ENCODE results near the gene BAK1. TPM values are rescaled to one million over a fixed set of nuclear protein-coding genes. Genes with fewer than 3 reads are reported as not detected.

BAK1 gene
- total RNA-seq, 1 donor from 2014 or later = 19.2 TPM

DNA sequence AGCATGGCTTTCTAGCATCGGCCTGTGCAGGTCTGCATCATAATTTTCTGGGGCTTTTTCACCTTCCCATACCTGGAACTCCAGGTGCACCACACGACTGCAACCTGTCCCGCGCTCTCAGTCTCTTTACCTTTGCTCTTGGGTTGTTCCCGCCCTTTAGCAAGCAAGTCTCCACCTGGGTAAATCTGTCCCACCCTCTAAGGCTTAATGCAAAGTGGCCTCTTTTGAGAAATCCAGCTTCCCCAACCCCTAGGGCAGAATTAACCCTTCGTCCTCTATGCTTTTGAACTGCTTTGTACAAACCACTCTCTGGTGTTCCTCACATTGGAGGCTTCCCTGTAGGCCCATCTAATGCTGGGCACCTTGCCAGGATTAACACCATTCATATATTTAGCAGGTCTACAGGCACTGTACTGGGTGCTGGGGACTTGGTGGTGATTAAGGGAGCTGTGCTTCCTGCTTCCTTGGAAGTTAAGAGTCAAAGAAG lies 43.9 kb upstream of the BAK1 start:
- H3K27me3 ChIP-seq = no peaks in the 10 kb centered on the region
- no peak overlapping the region for H3K4me3 ChIP-seq
- no peaks in the 10 kb centered on the region for H3K9me3 ChIP-seq
- no peaks in the 10 kb centered on the region for H3K36me3 ChIP-seq
- H3K27ac ChIP-seq = no peak overlapping the region
- intact Hi-C loops (cut with DNase I) = loop anchor here (5.0 kb wide), 1 partner anchor 37 kb away; no protein-coding TSS in a partner anchor
- no peak for TF ChIP-seq POLR2AphosphoS5 (IDR thresholded peaks at IDR 0.05; ENCODE audit: insufficient read depth in 1 of 2, low read depth in 1 of 2)
- TF ChIP-seq POLR2A (IDR thresholded peaks at IDR 0.05) = no peak
- TF ChIP-seq, protein P1, sequence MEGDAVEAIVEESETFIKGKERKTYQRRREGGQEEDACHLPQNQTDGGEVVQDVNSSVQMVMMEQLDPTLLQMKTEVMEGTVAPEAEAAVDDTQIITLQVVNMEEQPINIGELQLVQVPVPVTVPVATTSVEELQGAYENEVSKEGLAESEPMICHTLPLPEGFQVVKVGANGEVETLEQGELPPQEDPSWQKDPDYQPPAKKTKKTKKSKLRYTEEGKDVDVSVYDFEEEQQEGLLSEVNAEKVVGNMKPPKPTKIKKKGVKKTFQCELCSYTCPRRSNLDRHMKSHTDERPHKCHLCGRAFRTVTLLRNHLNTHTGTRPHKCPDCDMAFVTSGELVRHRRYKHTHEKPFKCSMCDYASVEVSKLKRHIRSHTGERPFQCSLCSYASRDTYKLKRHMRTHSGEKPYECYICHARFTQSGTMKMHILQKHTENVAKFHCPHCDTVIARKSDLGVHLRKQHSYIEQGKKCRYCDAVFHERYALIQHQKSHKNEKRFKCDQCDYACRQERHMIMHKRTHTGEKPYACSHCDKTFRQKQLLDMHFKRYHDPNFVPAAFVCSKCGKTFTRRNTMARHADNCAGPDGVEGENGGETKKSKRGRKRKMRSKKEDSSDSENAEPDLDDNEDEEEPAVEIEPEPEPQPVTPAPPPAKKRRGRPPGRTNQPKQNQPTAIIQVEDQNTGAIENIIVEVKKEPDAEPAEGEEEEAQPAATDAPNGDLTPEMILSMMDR (IDR thresholded peaks at IDR 0.05) = no peak
- peaks cover 66% of the 10 kb centered on the region for H3K4me1 ChIP-seq
- DNase-seq (ENCODE audit: extremely low spot score in 2 of 2) = peak in 1 of 2 donors; percentile 85

DNA sequence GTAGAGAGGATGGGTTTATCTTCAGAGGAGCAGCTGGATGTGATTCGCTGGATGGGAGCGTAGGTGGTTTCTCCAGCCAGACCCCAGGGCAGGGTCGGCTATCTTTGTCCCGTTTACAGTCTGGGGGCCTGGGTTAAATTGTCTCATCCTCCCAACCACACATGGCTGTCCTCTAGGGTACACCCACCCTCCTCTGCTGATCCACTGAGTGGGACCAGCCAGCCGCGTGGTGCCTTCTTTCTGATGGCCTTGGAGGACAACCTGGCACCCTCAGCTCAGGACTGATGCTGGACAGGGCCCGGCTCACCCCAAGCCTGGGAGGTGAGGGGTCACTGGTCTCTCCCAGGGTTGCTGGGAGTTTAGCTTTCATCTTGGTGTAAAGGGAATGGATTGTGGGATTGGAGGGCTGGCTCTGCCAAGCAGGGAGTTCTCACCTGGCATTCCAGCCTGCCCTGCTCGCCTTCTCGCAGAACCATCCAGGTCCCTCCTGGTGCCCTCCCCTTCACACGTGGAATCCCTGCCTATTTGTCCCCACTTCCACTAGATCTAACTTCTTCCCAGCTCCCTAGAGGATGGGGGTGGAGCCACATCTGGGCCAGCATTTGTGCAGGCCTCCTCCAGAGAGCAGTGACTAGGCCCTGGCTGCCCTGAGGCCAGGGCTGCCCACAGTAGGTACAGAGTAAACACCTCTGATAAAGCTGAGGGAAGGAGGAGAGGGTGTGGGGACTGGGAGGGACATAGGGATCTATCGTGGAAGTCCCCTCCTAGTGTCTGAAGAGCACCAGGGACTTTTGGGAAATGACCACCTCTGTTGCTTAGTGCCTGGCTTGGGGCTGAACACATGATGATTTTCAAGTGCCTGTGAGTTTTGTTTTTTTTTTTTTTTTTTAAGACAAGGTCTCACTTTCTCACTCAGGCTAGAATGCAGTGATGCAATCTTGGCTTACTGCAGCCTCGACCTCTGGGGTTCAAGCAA lies 42.7 kb upstream of the BAK1 start:
- H3K4me1 ChIP-seq = peaks cover 57% of the 10 kb centered on the region

DNA sequence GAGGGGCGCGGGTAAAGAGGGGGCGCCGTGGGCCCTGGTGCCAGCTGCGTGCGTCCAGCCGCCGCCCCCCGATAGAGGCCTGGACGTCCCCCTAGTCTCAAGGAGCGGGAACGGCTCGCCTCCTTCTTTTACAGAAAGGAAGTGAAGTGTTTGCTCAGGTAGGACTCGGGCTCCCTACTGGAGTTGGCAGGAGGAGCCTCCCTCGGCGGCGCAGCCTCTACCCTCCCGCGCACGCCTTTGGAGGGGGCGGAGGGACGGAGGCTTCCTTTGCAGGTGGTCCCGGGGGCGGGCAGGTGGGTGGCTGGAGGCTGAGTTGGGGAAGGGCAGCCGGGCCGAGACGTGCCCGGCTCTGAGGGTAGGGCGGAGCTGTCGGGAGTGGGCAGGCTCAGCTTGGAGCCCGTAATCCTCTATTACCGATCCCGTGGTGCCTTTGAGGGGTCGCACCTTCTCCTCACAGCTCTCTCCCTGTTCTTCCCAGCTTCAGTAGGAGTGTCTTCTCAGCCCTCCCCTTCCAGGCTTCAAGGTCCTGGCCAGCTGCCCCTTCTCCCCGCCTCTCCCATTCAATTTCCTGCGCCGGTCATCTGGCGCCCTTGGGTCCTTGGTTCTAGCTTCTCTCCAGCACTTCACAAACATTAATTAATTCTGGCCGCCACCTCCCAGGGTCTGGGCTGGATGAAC lies 41.8 kb upstream of the BAK1 start:
- Histone ChIP-seq H3K27me3 (no peaks in the 10 kb centered on the region), H3K9me3 (no peaks in the 10 kb centered on the region), H3K4me3 (peak overlapping the region; percentile 57 to 90), H3K4me1 (peaks cover 54% of the 10 kb centered on the region), H3K27ac (peak overlapping the region; percentile 92), H3K36me3 (no peaks in the 10 kb centered on the region)
- DNase-seq (ENCODE audit: extremely low spot score in 2 of 2) = peak in 1 of 2 donors; percentile 91
- TF ChIP-seq POLR2AphosphoS5 (IDR thresholded peaks at IDR 0.05; ENCODE audit: insufficient read depth in 1 of 2, low read depth in 1 of 2) = peak in 1 of 2 donors; percentile 64
- TF ChIP-seq, protein P1 (IDR thresholded peaks at IDR 0.05) = no peak
- TF ChIP-seq POLR2A (IDR thresholded peaks at IDR 0.05) = no peak
- intact Hi-C loops (cut with DNase I) = loop anchor here (5.0 kb wide), 1 partner anchor 35 kb away; no protein-coding TSS in a partner anchor

More for the DNA sequence above, 42.7 kb upstream of the BAK1 start:
- intact Hi-C loops (cut with DNase I) = loop anchor here (5.0 kb wide), 1 partner anchor 35 kb away; no protein-coding TSS in a partner anchor
- H3K27me3 ChIP-seq = no peaks in the 10 kb centered on the region
- DNase-seq (ENCODE audit: extremely low spot score in 2 of 2) = no peak
- peak; percentile 18 to 32 for TF ChIP-seq POLR2AphosphoS5 (IDR thresholded peaks at IDR 0.05; ENCODE audit: insufficient read depth in 1 of 2, low read depth in 1 of 2)
- TF ChIP-seq POLR2A (IDR thresholded peaks at IDR 0.05) = no peak
- TF ChIP-seq, protein P1 (IDR thresholded peaks at IDR 0.05) = no peak
- H3K9me3 ChIP-seq = no peaks in the 10 kb centered on the region
- H3K36me3 ChIP-seq = no peaks in the 10 kb centered on the region
- H3K27ac ChIP-seq = peak overlapping the region; percentile 92
- peak overlapping the region; percentile 57 to 90 for H3K4me3 ChIP-seq

DNA sequence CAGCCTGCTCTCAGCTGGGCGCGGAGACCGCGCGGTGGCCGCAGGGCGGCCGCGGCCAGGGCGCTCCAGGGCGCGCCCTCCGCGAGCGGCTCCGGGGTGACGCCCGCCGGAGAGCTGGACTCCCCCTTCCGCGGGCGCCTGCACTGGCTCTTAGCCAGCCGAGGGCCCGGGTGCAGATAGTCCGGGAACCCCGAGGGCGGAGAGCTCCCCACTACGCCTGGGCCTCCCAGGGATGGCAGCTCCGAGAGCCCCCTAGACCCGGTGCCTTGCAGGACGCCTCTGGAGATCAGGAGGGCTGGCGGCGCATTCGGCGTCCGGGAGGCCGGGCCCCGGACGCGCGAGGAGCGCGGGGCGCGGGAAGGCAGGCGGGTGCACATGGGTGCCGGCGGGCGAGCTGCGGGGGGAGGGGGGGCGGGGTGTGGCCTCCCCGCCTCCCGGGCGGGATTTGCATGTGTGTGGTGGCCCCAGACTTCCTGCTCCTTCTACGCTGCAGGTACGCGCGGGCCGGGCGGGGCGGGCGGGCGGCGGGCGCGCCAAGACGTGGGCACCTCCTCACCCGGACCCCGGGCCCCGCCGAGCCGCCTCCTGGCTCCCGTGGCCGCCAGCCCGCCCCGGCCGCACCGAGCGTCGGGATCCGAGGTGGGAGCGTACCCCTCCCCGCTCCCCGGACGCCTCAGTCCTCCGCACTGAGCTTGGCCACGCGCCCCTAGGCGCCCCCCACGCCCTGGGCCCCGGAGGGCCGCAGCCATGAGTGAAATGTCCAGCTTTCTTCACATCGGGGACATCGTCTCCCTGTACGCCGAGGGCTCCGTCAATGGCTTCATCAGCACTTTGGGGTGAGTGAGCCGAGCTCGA lies 41.0 kb upstream of the BAK1 start, which contains the start of gene ITPR3:
ITPR3 (plus strand) TSS at position 467 of the 855 bp plus-strand sequence; CDS start at position 748, 281 bp downstream.
- peak in 1 of 2 donors; percentile 87 for DNase-seq (ENCODE audit: extremely low spot score in 2 of 2)
- TF ChIP-seq POLR2A (IDR thresholded peaks at IDR 0.05) = peak in 1 of 2 donors; percentile 20
- TF ChIP-seq, protein P1 (IDR thresholded peaks at IDR 0.05) = no peak
- Histone ChIP-seq H3K9me3 (no peaks in the 10 kb centered on the region), H3K4me1 (peaks cover 54% of the 10 kb centered on the region), H3K36me3 (no peaks in the 10 kb centered on the region), H3K27me3 (no peaks in the 10 kb centered on the region), H3K4me3 (peak within 1 kb of the TSS; percentile 57 to 90), H3K27ac (peak within 1 kb of the TSS; percentile 92)
- intact Hi-C loops (cut with DNase I) = loop anchor here (5.0 kb wide), 1 partner anchor 34 kb away; no protein-coding TSS in a partner anchor
